Central memory CD4-positive, alpha-beta T cell (primary cell): ENCODE results near the gene CRHR2.
"Not testable (repeated sequence)": the region's sequence is repeated elsewhere in the genome, so short reads cannot be mapped to it uniquely, and the experiment has no call there.

Experiments used
- DNase-seq: peaks from one replicate; pipeline ENCODE4 v3.0.0; 2022

The CRHR2 gene

DNA sequence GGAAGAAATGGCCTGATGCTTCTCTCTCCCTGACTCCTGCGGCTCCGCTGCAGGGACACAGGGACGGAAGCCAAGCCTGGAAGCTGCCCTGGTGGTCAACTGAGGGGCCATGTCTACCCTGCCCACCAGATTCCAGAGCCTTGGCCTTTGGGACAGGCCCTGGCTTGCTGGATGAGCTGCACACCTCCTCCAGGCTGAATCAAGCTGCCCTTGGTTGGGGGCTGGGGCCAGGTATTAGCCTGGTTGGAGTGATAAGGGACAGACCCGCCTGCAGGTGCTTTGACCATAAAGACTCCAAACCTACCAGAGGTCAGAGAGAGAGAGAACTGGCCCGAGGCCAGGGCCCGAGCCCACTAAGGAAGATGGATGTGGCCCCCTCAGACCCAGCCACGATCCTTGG, 30.1 kb downstream of the CRHR2 start:
- no peak for DNase-seq

DNA sequence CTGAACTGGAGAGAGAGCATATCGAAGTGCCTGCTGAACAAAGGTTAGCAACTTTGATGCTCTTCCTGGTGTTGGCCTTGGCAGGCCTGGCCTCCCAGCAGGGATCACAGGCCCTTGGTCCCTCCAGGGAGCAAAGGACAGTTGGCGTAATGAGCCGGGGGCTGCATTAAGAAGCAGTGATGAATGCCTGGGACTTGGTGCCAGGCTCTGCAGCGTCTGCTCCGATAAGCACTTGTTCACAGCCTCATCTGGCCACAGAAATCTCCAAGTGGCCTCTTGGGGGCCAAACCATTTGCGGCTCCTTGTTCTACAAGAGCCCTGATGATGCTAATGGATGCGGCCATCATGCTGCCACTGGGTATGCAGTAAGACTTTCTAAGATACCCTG, 31.8 kb downstream of the CRHR2 start:
- no peak for DNase-seq

DNA sequence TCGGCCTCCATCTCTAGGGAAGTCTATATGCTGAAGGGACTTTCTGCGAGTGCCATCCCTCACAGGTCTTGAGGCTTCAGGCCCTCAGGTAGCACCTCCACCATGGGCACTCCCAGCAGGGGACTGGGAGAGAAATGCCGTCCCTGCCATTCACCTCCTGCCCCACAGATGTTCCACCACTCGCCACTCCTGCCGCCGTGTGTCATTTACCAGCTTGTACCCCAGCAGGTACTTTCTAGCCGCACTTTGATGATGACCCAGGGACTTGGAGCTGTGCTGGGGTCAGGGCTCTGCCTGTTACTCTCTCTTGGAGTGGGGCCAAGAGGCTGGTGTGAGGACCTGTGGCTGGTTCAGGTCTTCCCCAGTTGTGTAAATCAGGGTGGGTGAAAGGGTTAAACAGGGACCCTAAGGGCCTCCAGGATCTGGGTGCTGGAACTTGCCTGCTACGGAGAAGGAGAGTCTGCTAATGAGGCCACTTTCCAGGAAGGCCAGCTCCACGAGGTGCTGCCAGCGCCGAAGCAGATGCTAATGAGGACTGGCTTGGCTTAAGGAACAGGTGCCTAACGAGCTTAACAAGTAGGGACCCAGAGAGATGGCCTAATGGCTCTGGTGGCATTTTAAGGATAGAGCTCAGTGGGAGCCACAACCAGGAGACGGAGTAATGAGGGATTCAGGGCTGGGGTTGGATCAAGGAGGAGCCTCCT, 32.4 kb downstream of the CRHR2 start:
- DNase-seq = no peak

DNA sequence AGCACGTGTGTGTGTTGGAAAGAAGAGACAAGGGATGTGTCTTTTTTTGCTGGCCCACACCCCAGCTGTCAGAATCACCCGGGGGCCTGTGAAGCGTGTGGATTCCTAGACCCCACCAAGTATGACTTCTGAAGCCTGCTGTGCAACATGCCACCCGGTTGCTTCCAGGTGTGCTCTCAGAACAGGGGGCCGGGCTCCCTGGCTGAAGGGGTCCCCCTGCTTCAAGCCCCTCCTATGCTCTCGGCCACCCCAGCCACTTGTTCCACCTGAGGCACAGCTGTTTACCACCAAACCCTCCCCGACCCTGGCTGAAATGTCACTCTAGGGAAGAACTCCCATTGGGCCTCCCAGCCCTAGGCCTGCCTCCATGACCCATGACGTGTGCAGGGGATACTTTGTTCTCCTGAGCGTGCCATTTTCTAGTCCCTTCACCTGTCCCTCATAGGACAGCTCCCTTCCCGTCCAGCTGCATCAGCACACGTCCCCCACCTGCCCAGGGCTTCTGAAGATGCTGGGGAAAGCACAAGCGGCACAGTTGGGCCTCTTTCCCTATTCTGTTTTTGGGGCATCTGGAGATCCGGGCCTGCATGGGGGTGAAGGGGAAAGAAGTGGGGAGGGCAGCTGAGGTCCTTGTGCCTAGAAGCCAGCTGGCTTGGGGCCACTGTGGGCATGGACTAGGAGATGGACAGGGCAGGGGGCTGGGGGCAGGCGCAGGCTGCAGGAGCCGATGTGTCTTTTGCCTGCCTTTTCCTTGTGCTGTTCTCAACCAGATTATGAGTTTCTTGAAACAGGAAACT, 33.3 kb downstream of the CRHR2 start:
- DNase-seq = no peak

DNA sequence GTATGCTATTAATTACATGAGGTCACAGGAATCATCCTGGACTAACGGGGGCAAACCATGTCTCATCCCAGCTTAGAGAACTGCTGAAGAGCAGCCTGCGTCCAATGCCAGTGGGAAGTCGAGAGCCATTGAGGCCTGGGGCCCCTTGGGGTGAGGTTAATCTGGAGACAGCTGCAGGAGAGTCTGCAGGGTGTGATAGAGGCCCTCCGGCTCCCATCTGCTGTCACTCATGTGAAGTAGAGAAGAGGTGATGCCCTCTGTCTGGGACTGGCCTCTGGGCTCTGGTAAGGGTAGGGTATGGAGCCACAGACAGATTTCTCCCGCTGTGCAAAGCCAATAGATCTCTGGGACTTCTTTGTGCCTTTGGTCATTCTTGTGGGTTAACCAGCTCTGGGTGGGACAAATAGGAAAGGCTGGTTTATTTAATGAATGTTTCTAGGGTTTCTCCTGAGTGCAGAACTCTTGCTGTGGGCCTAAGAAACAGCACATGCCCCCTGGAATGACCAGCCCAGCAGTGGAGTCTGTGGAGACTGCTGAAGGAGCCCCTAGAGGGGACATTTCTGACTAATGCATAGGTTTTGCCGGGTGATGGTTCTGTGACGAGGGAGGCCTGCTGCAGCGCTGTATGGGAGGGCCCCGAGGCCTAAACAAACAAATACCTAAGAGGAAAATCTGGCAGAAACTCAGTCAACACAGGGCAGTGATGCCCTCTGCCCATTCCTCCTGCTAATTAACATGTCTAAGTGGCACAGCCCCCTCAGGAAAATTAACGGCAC, 34.5 kb downstream of the CRHR2 start:
- DNase-seq = no peak

DNA sequence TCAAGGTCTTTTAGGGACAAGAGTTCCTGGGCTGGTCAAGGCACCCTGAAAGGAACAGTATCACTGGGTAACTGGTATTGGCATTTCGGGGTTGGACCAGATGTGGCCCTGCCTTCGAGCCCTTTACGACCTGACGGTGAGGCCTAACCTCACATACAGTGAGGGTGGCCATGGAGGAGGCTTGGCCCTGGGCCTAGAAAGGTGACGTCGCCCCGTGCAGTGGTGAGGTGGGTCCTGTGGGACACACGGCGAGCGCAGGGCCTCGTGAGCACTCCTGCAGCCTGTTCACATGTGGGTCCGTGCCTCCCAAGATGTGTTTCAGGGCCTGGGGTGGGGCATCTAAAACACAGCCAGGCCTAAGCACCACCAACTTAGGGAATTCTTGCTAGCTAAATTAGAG, 36.1 kb downstream of the CRHR2 start:
- no peak for DNase-seq

DNA sequence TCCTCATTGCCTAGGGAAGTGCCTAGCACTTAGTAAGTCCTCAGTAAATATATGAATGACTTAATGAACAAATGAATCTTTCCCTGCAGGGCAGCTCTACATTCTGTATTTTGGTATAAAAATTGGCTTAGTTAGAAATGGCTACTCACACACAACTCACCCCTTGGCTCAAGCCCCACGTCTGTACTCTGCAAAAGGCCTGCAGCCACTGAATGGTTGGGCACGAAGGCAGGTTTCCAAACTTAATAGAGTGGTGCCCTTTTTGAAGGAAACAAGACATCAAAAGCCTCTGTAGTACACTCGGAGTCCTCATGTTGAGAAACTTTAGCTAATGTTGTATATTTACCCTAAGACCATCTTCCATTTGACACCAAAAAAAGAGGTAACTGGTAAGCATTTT, 36.6 kb downstream of the CRHR2 start:
- DNase-seq = no peak

DNA sequence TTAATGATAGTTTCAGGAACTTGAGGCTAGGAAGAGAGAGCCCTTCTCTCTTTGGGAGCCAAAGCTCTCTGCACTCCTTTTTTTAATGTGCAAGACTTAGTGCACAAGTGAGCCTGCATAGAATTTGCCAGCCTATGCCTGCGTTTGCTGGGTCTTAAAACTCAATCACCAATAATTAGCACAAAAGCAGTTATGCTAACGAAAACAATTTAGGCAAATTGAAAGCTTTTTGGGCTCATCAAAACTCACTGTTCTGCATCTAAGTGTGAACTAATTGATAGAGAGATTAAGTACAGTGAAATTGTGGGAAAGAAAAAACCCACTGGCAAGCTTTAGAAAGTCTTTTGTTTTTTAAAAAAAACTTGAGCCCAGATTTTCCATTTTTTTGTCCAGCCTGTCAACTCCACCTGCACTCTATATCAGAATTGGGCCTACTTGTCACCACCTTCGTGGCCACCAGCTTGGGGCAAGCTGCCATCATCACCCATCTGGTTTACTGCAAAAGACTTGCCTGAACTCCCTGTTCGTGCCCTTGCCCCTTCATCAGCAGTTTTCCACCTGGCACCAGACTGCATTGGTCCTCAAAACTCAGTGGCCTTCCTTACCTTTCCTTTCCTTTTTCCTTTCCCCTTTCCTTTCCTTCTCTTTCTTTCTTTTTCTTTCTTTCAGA, 37.8 kb downstream of the CRHR2 start:
- DNase-seq = no peak

DNA sequence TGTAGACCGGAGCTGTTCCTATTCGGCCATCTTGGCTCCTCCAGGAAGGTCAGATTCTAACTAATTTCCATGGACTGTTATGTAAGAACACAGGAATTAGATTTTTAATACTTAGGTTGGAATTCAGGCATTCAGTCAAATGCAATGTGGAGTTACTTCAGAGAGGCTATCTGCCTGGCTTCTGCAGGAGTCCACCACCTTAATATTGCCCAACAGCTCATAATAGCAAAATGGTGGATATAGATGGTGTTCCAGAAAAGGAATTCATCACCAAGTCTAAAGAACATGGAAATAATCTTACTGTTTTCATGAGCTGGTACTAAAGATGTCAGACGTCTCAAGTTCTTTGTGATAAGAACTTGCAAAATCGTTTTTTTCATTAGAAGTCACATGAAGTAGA, 39.5 kb downstream of the CRHR2 start:
- DNase-seq = no peak

DNA sequence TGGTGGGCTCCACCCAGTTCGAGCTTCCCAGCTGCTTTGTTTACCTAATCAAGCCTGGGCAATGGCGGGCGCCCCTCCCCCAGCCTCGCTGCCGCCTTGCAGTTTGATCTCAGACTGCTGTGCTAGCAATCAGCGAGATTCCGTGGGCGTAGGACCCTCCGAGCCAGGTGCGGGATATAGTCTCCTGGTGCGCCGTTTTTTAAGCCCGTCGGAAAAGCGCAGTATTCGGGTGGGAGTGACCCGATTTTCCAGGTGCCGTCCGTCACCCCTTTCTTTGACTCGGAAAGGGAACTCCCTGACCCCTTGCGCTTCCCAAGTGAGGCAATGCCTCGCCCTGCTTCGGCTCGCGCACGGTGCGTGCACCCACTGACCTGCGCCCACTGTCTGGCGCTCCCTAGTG, 39.9 kb downstream of the CRHR2 start:
- not testable (repeated sequence) for DNase-seq

DNA sequence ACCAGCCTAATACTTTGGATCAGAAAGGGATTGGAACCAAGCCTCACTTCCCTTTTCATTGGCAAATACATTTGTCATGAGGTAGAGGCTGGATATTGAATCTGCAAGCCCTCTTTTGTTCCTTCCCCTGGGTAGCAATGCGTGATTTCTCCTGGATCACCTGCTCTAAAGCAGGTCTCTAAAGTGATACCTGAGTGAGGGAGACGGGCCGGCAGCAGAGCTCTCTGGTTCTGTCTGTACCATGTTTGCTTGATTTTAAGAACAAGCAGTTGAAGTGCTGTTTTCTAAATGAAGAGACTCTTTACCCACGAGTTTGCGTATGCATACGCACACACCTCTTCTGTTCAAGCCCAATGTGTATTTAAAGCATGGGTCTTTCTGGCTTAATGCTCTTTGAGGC, 46.5 kb downstream of the CRHR2 start:
- DNase-seq = no peak

DNA sequence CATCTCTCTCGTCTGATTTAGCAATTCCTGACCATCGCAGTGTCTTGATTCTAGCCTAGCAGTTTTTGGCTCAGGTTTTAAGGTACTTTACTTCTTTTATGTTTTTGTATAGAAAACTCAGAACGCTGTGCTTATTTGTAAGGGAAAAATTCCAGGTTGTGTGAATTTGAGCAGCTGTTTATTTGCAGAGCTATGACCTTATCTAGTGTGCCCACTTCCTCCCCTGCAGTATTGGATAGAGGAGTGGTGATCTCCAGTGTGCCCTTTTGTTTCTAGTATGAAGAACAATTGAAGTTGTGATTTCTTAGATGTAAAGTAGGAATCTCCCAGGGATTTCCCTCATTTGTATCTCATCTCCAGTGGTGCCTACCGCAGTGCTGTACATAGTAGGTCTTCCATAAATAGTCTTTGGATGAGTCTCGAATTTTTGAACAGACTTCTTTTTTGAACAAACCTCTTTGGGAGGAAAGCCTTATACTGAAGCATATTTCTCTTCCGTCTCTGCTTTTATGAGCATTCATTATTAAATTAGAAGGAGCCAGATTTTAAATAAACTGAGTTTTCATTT, 47.5 kb downstream of the CRHR2 start:
- no peak for DNase-seq

DNA sequence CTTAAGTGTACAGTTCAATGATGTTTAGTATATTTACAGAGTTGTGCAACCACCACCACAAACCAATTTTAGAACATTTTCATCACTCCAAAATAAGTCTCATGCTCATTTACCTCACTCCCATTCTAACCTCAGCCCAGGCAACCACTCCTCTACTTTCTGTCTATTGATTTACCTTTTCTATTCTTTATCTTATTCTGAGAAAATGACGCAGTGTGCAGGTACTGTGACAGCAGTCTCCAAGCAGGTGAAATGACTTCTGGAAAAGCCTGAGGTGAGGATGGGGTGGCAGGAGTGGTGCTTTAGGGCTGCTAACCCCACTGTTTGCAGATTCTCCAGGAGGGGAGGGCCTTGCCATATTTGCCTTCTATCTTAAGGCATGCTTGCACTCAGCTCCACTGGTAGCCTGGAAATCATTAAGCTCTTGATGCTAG, 48.0 kb downstream of the CRHR2 start:
- no peak for DNase-seq

DNA sequence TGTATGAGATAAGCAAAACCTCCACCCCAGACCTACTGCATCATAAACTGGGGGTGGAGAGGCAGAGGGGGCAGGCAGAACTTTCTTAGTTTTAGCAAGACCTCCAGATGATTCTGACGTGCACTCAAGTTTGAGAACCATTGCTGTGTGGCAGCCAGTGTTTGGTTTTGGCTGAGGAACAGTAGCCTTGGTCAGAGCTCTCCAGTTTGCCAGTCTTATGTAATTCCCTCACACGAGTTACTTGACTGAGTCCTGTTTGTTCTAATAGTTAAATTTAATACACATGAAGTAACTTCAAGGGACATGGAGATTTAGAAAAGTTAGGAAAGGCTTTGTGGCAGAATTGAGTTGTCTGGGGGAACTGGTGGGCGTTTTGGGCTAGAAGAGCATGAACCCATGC, 49.0 kb downstream of the CRHR2 start:
- no peak for DNase-seq

DNA sequence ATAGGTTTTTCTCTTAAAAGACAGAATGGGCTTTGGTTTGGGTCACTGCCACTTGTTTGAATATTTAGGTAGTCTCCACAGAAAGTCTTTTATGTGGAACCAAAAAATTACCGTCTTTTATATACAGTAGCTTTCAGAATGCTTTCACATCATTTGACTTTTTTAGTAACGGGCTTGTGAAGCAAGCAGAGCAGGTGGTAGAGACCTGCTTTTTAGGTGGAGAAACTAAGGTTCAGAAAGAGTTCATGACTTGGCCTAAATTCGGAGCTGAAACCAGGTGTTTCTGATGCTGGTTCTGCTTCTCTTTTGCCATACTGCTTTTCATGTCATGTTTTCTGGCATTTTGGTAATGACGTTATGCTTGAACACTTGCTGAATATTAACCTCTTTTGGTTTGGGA, 51.3 kb downstream of the CRHR2 start:
- no peak for DNase-seq

DNA sequence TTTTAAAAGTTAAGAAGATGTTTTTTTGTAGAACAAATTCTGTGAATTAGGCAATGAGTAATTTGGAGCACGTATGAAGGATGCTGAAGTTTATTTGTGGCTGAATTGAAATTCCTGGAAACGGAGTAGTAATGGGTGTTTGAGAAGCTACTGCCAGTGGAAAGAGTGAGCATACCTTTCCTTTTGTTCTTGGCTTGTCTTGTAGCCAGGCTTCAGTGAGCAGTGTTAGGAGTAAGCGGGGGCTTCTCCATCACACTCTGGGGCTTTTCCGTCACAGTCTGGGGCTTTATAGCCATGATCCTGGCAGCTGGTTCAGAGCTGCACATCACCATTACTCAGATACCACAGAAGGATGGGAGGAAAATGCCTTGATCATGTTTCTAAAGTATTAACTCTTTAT, 55.2 kb downstream of the CRHR2 start:
- DNase-seq = no peak

DNA sequence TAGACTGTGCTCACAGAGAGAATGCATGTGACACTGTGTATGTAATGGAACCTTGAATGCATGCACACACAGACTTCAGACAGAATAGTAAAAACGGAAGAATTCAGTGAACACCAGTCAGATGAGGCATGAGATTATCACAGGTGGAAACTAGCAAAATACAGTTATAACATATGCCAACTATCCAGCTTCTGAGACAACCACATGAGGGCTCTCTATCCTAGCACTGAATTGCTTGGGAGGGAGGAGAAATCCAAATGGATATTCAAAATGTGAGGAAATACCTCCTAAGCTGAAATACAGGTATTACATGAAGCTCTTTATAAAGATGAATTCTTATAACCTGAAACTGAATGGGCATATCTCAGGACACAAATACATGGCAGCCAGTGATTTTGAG, 57.0 kb downstream of the CRHR2 start:
- DNase-seq = no peak

DNA sequence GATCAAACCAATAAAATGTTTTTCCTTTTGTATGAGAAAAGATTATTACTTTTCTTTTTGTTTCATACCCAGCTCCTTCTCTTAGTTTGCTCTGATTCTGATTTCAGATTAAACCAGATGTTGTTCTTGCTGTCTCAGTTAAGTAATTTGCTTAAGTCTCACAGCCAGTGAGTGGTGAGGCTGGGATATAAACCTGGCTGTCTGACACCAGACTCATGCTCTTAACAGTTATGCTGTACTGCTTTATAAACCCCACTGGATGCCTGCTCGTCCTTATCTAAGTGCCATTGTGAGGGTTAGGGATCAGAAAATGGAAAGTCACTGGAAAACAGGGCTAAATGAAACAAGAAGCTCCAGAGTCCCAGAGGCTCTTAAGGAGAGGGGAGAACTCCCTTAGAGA, 63.3 kb downstream of the CRHR2 start:
- DNase-seq = no peak

DNA sequence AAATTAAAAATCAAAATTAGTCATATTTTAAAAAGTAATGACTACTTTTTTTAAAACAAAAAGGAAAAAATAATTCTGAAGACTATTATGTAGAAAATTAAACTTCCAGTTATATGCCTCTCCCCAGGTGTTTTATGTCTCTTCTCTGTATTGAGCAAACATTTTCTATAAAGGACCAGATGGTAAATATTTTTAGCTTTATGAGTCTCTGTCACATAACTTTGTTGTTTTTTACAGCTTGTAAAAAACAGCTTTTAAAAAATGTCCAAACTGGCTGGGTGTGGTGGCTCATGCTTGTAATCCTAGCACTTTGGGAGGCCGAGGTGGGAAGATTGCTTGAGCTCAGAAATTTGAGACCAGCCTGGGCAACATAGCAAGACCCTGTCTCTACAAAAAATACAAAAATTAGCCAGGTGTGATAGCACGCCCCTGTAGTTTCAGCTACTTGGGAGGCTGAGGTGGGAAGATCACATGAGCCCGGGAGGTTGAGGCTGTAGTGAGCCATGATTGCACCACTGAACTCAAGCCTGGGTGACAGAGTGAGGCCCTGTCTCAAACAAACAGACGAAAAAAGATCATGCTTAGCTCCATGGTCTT, 64.1 kb downstream of the CRHR2 start:
- no peak for DNase-seq

DNA sequence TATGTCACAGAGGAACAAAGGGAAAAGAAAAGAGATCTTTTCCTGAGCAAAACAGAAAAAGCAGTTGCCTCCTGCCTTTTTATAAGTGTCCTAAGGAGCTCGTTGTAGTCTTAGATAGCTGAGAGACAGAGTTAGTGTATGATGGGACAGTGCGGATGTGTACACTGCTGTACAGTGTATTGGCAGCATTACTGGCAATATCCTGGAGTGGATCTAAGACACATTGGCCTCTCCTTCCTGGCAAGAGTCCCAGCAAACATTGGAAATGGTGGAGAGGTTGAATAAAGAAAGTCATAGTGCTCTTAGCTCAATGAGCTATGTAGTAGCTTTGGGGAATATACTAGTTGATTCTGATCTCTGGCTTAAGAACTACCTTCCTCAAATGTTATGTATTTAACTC, 64.9 kb downstream of the CRHR2 start:
- DNase-seq = no peak

DNA sequence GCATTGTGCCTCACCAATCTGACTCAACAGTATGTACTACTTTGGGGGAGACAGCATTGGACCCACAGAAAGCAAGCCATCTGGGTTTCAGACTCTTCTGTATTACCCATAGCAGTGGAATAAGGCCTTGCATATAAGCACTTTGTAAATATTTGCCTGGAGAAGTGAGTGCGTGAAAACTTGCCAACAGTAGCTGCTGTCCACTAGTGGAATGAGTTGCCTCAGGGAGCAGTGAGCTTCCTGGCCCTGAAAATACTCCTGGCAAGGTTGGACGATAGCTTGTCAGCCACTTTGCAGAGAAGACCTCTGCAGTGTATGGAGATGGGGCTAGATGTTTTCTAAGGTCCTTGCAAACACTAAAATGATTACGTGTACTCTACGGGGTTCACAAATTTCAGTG, 65.9 kb downstream of the CRHR2 start:
- DNase-seq = no peak
